ENCODE measurements around the gene KRT9.
"Not testable (repeated sequence)": the region's sequence is repeated elsewhere in the genome, so short reads cannot be mapped to it uniquely, and the experiment has no call there.

The KRT9 gene

DNA sequence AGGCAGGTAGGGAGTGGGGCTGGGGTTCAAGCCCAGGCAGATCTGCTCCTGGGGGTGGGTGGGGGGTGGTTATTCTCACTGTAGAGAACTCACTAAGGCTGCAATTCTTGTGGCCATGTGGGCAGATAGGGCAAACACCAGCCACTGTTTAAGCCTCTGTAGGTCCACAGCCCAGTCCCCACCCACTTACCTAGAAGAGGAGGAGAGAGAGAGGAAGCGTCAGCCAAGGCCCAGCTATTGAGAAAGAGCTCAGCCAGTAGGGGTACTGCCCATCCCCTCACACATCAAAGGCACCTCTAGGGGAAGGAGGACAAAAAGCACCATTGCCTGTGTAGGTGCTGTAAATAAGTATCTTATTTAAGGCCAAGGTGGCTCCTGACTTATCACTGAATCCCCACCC, 27.8 kb upstream of the KRT9 start:
- no peak for DNase-seq

DNA sequence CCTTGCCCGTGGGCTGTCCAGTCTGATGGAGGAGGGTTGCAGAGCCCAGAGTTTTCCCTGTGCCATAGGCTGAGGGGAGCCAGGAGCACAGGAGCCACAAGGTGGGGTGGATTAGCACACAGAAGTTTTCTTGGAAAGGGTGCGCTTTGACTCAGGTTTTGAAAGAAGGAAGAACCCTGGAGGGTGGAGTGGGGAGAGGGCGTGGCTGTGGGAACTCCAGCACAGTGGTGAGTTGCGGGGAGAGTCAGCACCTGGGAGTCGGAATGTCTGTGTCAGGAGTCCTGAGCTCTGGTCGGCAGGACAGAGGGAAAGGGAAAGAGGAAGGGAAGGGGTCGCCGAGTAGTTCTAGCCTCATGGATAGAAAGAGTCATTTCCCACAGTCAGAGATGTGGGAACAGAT, 23.7 kb upstream of the KRT9 start:
- DNase-seq, result no peak

DNA sequence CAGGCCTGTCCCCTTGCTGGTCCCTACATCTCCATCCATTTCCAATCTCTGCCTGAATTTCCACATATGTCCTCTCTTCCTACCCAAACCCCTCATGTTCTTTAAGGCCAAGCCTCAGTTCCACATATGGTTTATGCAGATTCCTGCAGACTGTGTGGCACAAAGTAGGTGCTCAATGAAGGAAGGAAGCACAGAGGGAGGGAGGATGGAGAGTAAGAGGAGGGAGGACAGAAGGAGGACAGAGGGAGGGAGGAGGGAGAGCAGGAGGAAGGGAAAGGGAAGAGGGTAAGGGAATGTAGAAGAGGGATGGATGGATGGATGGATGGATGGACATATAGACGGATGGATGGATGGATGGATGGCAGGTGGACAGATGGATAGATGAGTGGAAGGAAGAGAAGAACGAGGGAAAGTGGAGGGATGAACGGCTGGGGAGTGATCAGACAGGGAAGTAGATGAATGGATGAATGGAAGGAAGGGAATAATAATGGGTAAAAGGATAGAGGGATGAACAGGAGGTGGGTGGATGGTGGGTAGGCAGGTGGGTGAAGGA, 22.6 kb upstream of the KRT9 start:
- no peak for DNase-seq

DNA sequence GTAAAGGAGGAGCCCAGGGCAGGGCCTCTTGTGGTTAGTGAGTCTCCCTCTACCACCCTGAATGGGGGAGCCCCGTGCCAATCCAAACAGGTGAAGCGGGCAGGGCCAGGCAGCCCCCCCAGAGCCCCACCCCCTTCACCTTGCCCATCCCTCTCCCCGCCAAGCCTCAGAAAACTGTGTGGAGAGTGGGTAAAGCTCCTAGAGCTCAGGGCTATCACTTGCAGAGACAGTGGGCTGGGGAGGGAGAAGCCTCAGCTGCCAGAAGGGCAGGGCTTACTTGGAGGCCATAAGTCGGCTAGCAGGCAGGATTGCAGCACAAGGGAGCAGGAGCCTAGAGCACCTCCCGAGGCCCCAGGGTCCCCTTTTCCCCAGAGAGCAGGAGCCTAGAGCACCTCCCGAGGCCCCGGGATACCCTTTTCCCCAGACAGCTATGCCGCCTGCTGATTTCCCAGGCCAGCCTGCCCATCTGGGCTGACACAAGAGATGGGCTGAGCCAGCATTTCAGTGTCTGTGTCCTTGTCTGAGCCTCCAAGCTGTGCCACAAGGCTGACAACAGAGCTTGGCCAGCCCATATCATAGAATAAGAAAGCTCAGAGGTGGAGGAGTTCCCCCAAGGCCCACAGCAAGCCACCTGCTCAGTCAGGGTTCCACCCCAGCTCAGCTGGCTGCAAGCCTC, 21.6 kb upstream of the KRT9 start:
- no peak for DNase-seq

DNA sequence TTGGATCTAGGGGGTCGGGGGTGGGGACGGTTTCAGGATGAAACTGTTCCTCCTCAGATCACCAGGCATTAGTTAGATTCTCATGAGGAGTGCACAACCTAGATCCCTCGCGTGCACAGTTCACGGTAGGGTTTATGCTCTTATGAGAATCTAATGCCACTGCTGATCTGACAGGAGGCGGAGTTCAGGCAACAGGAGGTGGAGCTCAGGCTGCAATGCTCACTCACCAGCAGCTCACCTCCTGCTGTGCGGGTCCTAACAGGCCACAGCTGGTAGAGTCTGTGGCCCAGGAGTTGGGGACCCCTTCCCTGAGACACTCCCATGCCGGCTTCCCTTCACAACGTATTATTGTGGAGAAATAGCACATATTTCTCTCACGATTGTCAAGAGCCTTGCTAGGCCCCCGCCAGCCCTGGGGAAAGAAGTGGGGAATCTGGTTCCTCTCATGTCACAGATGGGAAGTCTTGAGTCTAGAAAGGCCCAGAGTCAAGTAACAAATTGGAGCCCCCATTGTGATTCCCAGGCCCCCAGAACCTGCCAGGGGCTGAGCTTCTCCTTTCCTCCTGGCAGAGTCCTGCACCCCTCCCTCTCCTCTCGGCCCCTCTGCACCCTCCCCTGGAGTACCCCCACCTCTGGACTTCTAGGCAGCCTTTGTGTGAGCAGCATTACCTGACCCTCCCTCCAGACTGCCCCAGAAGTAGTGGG, 20.9 kb upstream of the KRT9 start:
- no peak for DNase-seq

DNA sequence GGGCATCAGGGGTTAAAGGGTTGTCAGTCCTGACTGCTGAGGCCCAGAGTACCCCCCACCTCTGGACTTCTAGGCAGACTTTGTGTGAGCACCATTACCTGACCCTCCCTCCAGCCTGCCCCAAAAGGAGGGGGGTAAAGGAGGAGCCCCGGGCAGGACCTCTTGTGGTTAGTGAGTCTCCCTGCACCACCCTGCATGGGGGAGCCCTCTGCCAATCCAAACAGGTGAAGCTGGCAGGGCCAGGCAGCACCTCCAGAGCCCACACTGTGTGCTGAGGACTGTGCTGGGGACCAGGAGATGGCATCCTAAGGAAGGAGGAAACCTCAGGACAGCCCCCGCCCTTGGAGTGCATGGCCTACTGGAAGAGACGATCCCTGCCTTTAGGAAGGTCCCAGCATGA, 17.4 kb upstream of the KRT9 start:
- DNase-seq, result no peak

DNA sequence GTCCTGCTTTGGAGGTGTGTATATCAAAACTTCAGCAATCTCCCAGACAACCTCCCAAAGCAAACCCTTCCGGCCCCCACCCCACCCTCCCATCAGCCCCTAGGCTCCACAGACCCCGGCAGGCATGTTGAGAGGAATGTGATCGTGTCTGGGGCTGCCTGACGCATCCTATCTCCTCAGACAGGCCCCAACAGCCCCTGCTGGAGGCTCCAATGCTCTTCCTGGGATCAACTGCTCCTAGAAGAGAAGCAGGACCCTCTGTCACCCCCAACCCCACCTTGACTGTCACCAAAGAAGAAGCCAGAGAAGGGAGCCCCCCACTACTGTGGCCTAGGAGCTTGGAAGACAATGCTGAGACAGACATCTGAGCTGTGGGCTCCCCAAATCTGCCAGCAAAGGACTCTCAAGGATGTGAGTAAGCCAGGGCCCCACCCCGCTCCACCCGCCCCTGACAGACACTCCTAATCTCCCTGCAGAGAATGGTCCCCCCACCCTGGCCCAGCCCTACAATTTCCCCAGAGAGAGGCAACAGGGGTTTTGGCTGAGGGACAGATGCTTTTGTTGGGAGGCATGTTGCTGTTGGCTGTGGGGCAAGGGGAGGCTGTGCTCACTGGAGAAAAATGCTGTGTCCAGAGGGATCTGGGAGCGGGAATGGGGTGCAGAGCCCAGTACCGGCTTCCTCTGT, 16.4 kb upstream of the KRT9 start:
- no peak for DNase-seq

DNA sequence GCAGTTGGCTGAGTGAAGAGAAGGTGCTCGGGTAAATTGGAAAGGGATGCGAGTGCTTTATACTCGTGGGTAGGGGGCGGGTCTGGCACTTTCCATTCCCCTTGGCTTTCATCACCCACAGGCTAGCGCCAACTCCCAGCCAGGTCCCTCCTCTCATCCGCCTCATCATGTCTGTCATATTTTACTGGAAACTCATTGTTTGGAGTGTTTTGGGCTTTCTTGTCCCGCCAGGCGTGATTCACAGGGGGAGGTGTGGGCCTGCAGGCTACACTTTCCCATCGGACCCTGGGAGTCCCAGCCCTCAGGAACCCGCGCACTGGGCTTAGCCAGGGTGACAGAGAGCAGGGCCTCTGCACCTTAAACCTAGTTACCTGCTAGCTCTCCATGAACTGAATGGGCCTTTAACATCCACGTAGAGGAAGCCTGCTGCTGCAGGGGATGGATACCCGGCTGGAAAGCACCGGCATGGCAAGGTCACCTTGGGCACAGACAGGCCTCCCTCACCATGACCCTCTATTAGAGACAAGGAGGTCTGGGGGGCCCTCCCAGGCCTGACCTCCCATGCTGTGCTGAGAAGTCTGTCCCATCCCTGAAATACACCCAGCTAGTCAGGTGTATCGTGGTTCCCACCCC, 15.1 kb upstream of the KRT9 start, which contains the start of gene KRT14:
TSS of gene KRT14 (minus strand) at position 33 of the 633 bp plus-strand sequence. CDS start 61 bp downstream, outside the sequence.
- no peak for DNase-seq

DNA sequence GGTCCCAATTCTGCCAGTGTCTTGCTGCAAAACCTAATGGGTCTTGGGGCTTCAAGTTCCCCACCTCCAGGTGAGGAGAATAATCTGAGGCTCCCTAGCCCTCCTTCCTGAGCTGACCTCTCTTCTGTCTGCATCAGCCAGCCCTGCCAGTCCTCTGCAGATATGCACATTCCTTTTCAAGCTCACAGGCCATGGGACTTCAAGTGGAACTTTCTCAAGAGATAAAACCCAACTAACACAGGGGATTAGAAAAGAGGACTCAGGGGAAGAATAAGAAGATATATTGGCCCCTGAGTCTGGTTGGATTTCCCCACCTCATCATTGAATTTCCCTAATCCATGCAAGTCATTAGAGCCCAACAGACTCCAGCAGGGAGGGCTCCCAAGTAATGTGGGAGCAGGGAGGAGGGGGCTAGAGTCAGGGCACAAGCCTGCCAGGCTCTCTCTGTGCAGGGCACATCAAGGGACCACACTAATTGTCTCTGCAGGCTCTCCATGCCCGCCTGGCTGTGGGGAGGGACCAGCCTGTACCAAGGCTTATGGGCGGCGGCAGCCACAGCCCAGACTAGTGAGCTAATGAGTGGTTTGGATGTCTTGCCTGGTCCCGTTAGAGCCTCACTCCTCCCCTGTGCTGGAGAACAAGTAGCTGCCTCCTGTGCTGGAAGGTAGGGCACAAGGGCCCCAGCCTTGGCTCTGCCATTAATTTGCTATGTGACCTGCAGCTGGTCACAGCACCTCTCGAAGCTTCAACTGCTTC, 13.6 kb upstream of the KRT9 start:
- DNase-seq, result no peak

DNA sequence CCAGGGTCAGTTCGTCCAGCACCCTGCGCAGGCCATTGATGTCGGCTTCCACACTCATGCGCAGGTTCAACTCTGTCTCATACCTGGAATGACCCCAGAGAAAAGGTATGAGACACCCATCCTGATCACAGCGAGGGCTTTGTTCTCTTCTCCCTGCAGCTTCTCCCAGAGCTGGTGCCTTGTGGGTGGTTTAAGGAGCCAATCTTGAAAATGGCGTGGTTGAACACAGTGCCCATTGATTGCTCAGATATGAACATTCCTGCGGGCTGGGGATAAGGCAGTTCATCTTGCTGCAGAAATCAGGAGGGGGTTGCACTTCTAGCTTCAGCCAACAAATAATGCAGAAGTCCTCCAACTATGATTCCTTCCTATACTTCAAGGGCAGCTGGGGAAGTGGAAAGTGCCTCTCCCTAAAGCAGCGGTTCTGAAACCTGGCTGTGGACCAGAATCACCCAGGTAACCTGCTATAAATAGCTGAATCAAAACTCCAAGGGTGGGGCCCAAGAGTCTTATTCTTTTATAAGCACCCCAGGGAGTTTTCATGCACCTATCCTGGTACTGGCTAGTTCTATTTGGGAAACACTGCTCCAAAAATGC, 12.6 kb upstream of the KRT9 start:
- DNase-seq, result not testable (repeated sequence)

DNA sequence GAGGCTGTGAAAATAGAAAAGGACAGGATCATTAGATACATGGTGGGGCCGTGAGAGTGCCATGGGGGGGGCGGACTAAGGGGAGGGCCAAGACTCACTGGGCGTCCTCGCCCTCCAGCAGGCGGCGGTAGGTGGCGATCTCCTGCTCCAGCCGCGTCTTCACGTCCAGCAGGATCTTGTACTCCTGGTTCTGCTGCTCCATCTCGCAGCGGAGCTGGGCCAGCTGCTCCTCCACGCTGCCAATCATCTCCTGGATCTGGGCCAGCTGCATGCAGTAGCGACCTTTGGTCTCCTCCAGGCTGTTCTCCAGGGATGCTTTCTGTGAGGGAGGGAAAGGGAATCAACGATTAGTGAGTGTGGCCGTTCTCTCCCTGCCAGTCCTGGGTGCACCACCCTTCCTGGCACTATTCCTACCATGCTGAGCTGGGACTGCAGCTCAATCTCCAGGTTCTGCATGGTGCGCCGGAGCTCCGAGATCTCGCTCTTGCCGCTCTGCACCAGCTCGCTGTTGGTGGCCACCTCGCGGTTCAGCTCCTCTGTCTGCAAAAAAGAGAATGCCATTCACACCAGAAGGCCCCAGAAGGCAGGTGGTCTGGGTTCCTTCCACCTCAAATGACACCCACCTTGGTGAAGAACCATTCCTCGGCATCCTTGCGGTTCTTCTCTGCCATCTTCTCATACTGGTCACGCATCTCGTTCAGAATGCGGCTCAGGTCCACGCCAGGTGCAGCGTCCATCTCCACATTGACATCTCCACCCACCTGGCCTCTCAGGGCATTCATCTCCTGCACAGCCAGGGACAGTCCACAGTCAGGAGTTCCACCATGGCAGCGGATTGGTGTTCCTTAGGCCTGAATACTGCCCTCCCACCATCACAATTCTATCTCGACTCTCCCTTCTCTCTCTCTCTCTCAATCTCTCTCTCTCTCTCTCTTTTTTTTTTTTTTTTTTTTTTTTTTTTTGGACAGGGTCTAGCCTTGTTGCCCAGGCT, 11.6 kb upstream of the KRT9 start:
- no peak for DNase-seq

DNA sequence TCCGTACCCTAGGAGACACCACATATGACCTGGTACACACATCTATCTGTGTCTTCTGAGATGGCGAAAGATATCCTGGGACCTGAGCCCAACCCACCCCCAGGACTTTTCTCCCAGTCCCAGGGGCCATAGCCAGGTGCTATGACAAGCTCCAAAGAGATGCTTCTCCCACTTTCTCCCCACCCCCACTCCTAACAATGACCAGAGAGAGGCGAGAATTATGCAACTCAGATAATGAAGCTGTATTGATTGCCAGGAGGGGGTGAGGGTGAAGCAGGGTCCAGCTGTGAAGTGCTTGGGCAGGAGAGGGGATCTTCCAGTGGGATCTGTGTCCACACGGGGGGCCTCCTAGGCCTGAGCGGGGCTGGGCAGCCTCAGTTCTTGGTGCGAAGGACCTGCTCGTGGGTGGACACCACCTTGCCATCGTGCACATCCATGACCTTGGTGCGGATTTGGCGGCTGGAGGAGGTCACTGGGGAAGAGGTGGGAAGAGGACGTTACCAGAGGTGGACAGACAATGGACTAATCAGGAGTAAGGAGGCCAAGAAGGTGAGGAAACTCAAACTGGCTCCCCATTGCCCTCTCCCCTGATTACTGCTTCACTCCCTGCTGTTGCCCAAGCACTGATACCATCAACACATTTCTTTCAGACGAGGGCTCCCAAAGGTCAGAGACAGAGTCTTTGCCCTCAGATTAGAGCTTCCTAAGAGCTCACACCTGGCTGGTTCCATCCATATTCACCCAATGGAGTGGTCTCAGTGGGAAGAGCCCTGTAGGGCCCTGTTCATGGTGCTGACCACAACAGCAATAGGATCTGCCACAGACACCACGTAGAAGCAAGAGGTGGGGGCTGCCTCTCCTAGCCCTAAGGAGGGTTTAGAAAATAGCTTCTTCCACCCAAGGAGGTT, 10.5 kb upstream of the KRT9 start:
- DNase-seq, result not testable (repeated sequence)

DNA sequence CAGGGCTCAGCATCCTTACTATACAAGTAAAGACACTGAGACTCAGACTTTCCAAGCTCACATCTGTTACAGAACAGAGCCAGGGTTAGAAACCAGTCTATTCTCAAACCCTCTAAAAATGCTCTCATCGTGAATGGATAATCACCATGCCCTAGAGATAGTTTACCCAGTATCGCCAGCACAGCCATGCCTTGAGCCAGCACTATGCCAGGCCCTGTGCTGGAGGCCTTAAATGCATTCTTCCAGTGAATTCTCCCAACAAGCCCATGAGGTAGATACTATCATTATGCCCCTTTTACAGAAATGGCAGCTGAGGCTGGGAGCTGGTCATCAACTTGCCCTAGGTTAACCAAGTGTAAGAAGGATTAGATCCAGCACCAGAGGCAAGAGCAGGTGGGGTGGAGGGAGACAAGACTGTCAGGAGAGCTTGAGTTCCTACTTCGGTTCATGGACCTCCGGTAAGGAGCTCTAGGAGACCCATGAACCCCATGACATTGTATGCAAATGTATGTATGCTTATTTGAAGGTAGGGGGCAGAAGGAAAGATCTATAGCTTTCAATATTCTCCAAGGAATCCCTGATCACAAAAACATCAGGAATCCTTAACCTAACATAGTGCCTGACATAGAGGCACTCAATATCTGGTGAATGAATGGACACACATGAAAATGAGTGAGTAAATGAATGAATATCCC, 9.7 kb upstream of the KRT9 start:
- DNase-seq, result no peak

DNA sequence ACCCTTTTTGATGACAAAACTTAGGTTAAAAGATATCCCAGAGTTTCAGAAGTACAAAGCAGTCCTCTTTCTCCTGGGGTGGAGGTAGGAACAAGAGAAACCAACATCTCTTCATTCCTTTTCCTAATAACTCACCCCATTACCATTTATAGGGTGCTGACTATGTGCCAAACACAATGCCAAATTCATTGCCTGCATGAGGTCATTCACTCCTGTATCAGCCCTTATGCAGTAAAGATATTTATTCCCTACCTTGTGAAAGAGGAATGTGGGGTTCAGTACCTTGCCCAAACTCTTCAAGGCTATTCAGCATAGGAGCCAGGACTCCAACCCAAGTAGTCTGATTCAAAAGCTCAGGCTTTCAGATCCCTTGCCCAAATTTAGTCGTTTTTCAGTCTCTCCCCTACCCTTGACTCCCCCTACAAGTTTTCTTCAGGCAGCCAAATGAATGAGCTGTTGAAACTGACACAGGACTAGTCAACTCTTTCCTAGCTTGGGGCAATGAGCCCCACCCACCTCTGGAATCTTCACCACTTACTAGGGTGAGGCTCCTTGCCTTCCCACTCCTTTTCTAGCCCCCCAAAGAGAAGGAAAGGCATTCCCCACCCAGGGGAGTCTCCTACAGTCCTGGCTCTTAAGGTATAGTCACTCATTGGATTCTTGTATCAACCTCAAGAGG, 9.0 kb upstream of the KRT9 start:
- DNase-seq, result no peak

DNA sequence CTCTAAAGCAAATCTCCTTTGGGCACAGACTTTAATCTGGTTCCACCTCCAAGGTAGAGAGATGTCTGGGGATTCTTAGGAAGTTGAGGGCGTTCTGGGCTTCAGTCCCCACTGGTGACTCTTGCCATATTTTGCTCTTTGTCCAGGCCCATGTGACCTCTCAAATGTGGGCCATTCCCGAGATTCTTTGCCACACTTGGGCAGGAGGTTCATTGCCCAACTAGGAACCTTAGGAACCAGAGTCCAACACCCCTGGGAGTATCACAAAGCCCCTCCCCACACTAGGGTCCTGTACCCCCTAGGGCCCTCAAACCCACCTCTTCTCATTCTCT, 8.4 kb upstream of the KRT9 start:
- no peak for DNase-seq

DNA sequence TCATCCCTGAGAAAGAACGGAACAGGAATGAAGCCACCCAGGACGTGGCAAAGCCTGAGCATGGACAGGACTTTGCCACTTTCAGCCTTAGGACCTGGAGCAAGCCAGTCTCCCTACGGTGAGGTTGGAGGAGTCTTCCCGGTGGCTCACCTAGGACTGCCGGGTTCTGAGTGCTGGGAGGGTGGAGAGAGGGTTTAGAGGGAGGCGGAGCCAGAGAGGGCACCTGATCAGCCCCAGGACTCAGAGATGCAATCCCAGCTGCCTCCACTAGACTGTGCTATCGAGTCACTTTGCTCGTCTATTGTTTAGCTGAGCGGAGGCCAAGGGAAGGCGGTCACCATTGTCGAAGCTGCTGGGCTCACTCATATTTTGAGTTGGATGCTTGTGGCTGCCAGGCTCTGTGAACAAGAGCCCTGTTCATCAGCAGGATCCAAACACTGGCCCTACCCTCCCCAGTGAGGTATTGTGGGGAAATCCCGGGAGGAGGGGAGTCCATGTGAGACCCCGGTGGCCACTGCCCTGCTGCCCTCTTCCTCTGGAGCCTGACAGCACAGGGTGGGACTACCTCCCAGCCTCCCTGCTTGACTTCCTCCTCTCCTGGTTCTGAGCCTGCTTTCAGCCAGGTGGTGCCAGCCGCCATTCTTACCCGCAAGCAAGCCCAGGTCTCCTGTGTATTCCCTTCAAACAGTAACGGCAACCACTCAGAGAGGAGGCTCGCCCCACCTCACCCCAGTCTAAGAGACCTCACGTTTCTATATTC, 7.8 kb upstream of the KRT9 start:
- peak; percentile 53 for DNase-seq

DNA sequence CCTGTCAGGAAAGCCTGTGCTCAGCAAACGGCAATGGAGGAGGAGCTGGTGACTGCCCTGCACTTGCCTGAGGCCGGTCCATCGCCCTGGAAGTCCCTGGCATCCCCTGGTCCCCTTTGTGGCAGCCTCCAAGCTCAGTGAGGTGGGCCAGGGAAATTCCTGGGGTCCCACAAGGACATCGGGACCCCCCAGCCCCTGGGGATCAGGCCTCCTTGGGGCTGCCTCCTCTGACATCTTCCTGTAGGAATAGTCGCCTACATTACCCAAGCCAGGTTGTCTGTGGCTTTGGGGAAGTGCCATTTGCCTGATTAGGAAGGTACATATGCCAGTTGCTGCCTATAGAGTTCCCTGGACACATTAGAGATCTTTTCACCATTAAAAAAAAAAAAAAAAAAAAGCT, 7.1 kb upstream of the KRT9 start:
- no peak for DNase-seq

DNA sequence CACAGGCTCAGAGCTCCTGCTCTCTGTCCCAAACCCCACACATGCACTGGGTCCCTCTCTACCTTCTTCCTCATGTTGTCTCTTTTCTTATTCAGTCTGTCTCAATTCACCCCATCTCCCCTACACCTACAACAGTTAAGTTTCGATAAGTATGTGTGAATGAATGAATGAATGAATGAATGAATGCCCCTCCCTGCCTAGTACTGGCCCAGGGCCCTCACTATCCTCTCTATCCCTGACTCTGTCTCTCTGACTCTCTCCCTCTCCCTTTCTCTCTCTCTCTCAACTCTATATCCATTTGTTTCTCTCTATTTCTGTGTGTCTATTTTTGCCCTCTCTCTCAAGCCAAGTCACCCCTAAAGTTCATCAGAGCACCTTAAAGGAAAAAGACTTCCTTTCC, 6.7 kb upstream of the KRT9 start:
- no peak for DNase-seq
